ENCODE measurements around the gene LRRC75A.
A peak's percentile ranks its signal among the peaks of the same experiment; 100 is the strongest.
"Not testable (repeated sequence)": the region's sequence is repeated elsewhere in the genome, so short reads cannot be mapped to it uniquely, and the experiment has no call there.

The LRRC75A gene

GRCh38 chr17:16456742-16457316 is 35.2 kb downstream of the LRRC75A start:
- in situ Hi-C loops (cut with HindIII; ENCODE audit: low sequenced_read_pairs) = no loop called here
- DNase-seq (ENCODE audit: low read depth) = no peak
- no peak for TF ChIP-seq CTCF (IDR thresholded peaks at IDR 0.05; ENCODE audit: low read depth, low read length, missing control alignments)
- no peak overlapping the region for H3K4me3 ChIP-seq (ENCODE audit: low read depth, low read length)

DNA sequence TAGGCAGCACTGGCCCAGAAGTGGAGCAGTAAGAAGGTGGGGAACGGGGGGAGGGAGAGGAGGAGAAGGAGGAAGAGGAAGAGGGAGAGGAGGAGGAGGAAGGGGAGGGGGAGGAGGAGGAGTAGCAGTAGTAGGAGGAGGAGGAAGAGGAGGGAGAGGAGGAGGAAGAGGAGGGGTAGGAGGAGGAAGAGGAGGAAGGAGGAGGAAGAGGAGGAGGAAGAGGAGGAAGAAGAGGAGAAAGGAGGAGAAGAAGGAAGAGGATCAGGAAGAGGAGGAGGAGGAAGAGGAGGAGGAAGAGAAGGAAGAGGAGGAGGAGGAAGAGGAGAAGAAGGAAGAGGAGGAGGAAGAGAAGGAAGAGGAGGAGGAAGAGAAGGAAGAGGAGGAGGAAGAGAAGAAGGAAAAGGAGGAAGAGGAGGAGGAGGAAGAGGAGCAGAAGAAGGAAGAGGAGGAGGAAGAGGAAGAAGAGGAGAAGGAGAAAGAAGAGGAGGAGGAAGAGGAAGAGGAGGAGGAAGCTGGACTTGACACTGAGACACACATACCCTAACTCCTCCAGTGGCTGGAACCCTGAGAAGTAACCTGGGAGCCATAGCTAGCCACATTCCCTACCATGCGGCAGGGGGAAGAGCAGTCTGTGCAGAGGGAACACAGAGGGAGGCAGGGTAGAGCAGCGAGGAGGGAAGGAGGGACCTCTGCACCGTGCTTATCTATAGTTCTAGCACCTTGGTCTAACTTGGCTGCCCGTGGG is 35.8 kb downstream of the LRRC75A start:
- in situ Hi-C loops (cut with HindIII; ENCODE audit: low sequenced_read_pairs) = no loop called here

GRCh38 chr17:16453493-16453851 is 38.5 kb downstream of the LRRC75A start:
- in situ Hi-C loops (cut with HindIII; ENCODE audit: low sequenced_read_pairs) = loop anchor here (5.0 kb wide), 1 partner anchor 64 kb away; no protein-coding TSS in a partner anchor
- no peak overlapping the region for H3K4me3 ChIP-seq (ENCODE audit: low read depth, low read length)
- TF ChIP-seq CTCF (IDR thresholded peaks at IDR 0.05; ENCODE audit: low read depth, low read length, missing control alignments) = no peak
- no peak for DNase-seq (ENCODE audit: low read depth)

More for the DNA sequence above, 35.8 kb downstream of the LRRC75A start:
- no peak overlapping the region for H3K4me3 ChIP-seq (ENCODE audit: low read depth, low read length)
- TF ChIP-seq CTCF (IDR thresholded peaks at IDR 0.05; ENCODE audit: low read depth, low read length, missing control alignments) = no peak
- no peak for DNase-seq (ENCODE audit: low read depth)

- in situ Hi-C loops (cut with HindIII; ENCODE audit: low sequenced_read_pairs) = loop anchor here (5.0 kb wide), 1 partner anchor 65 kb away; no protein-coding TSS in a partner anchor
- H3K4me3 ChIP-seq (ENCODE audit: low read depth, low read length); DNase-seq (ENCODE audit: low read depth): not testable (repeated sequence)
These were observed 39.7 kb downstream of the LRRC75A start for GRCh38 chr17:16452268-16452667.

DNA sequence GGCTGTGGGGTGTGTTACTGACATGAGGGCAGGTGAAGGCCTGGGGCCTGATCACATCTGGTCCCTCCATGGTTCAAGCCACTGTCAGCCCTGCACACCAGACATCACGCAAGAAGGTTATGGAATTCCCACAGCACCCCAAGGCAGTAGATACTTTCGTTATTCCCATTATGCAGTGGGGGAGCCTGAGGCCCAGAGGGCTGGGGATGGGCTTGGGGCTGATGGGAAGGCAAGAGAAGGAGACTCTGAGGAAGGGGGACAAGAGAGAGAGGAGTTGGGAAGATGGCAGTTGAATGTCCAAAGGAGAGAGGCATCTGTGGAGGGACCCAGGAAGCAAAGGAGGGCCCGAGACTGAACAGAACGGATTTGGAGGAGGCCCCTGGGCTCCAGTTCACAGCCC is 42.0 kb downstream of the LRRC75A start:
- DNase-seq (ENCODE audit: low read depth) = no peak
- no peak overlapping the region for H3K4me3 ChIP-seq (ENCODE audit: low read depth, low read length)
- no peak for TF ChIP-seq CTCF (IDR thresholded peaks at IDR 0.05; ENCODE audit: low read depth, low read length, missing control alignments)
- in situ Hi-C loops (cut with HindIII; ENCODE audit: low sequenced_read_pairs) = loop anchor here (5.0 kb wide), 1 partner anchor 67 kb away; no protein-coding TSS in a partner anchor

DNA sequence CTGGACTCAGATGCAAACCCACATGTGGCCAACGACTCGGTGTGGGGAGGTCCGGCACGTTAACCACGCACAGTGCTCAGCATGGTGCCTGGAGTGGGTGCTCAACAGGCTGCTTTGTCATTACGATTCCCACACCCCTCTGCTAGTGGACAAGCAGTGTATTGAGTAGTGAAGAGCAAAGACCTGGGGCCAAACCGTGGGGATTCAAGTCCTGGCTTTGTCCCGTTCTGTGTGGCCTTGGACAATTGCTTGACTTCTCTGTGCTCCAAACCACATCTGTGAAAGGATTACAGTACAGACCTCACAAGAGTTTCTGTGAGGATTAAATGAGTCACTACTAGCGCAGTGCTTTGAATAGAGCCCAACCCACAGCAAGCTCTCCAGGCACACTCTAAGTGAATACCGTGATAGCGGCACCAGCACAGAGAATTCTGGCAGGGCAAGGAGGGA is 42.8 kb downstream of the LRRC75A start:
- in situ Hi-C loops (cut with HindIII; ENCODE audit: low sequenced_read_pairs) = no loop called here
- no peak overlapping the region for H3K4me3 ChIP-seq (ENCODE audit: low read depth, low read length)
- TF ChIP-seq CTCF (IDR thresholded peaks at IDR 0.05; ENCODE audit: low read depth, low read length, missing control alignments) = no peak
- peak; percentile 32 for DNase-seq (ENCODE audit: low read depth)

- no peak overlapping the region for H3K4me3 ChIP-seq (ENCODE audit: low read depth, low read length)
- in situ Hi-C loops (cut with HindIII; ENCODE audit: low sequenced_read_pairs) = no loop called here
- no peak for DNase-seq (ENCODE audit: low read depth)
- TF ChIP-seq CTCF (IDR thresholded peaks at IDR 0.05; ENCODE audit: low read depth, low read length, missing control alignments) = no peak
These were observed 43.5 kb downstream of the LRRC75A start for GRCh38 chr17:16448490-16448889.
